Fibroblast of skin of scalp (primary cell): Measurements from ENCODE around the gene FYN.

Experiments used
- DNase-seq: peaks from one replicate; pipeline ENCODE4 v3.0.0-alpha.2; 2013

The FYN gene

DNA sequence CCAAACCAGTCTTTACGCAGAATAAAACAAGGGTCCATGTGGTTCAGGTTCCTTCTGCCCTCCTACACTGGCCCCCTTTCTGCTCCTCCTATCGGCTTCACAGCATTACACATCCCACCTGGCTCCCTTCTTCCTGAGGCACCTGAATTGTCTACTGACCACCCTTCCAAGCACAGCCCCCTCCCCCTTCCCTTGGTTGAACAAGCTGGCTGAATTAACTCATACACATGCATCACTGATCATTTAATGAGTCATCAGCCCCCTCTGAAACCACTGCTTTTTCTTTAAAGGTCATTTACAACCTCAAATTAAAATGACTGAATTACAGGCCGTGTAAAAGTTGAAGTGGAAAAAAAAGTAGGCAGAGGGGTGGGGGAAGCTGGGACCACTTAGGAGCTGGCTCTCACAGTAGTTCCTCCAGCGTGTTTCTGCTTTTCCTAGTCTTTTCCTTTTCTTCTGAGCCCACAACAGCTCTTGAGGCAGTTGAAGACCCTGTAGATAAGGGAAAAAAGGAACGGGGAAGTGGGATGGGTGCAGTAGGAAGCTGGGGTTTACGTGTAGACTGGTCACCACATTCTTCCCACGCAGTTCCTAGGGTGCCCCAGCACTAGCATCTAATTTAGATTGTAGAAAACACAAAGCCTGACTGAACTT is 67.6 kb downstream of the FYN start:
- peak; percentile 67 for DNase-seq

- DNase-seq = peak; percentile 80
Observed at GRCh38 chr6:111804627-111805235, 68.5 kb downstream of the FYN start.

DNA sequence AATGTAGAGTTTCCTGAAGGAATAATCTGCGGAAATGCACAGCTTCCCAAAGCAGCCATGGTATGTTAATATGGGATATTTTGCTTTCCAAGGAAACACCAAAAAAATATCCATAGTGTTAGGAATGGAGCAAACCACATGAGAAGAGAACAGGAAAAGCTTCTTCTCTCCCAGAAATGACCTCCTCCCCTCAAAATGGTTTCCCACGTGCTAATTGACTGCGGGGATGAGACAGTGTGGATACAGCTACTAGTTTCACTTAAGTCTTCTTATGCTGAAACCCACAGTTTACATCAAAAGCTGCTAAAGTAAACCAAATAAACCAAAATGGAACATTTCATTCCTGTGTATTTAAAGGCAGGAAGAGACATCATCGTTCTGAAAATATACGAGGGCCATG is 69.4 kb downstream of the FYN start:
- no peak for DNase-seq

- no peak for DNase-seq
Observed at GRCh38 chr6:111803371-111803770, 69.9 kb downstream of the FYN start.

DNA sequence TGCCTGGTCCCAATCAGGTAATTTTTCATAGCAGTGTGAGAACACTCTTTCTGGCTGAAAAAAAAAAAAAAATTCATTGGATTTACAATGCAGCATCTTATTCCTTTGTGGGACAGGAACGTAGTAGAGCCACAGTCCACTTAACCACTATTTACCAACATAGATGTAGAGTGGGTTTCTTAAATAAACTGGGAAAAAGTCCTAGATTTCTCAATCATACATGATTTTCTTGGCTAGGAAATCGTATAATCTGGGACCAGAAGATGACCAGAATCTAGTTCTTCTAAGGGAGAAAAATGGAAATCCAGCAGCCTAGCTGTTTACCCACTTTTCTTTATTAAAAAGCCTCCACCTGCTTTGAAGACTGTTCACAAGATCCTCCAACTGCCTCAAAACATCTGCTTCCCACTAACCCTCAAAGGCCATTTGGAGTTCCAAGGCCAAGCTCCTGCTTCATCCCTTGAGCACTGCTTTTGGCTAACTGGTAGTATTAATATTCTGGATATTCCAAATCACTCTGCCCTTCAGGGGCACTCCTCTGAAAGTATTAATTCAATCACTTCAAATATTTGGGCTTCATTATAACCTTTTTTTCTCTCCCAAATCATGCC is 70.4 kb downstream of the FYN start:
- no peak for DNase-seq

DNA sequence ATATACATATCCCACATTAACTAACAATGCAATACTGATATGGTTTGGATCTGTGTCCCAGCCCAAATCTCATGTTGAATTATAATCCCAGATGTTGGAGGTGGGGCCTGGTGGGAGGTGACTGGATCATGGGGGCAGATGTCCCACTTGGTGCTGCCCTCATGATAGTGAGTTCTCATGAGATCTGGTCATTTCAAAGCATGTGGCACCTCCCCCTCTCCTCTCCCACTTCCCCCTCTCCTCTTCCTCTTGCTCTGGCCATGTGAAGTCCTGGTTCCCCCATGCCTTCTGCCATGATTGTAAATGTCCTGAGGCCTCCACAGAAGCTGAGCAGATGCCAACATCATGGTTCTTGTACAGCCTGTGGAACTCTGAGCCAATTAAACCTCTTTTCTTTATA is 71.2 kb downstream of the FYN start:
- no peak for DNase-seq

DNA sequence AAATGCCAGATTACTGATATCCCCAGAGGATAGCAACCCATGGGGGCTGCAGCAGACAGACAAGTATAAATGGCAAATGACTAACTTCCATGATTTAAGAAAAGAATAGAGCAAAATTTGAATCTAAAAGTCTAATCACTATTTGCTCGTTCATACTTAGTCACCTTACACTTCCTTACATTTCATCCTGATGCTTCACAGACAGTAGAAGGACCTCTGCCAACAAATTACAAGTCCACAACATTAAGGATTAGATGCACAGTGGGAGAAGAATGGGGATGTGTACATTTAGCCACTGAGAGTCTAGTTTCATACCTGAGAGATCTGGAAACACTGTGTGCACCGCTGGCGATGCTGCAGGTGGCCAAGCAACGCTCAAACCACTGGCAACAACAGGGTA is 72.4 kb downstream of the FYN start:
- no peak for DNase-seq

DNA sequence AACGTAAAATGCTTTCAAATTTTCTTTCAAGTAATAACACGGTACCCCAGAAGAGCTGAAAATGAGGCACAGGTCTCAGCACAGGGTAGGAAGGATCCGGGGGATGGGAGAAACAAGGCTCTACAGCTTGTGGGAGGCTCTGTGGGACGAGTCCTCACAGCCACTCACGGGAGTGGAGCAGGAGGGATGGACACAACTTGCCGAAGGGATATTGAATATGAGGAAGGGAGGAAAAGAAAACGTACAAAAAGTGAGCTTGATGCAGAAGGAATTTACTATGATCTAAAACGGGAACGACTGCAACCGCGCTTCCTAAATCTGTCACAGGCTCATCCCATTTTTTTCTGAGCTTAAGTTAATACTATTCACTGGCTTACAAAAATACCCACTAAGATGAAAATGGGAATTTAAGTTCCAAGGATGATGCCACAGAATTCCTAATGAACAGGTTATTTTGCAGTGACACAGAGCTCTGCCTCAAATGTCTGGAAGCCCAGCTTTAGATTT is 72.9 kb downstream of the FYN start:
- no peak for DNase-seq

DNA sequence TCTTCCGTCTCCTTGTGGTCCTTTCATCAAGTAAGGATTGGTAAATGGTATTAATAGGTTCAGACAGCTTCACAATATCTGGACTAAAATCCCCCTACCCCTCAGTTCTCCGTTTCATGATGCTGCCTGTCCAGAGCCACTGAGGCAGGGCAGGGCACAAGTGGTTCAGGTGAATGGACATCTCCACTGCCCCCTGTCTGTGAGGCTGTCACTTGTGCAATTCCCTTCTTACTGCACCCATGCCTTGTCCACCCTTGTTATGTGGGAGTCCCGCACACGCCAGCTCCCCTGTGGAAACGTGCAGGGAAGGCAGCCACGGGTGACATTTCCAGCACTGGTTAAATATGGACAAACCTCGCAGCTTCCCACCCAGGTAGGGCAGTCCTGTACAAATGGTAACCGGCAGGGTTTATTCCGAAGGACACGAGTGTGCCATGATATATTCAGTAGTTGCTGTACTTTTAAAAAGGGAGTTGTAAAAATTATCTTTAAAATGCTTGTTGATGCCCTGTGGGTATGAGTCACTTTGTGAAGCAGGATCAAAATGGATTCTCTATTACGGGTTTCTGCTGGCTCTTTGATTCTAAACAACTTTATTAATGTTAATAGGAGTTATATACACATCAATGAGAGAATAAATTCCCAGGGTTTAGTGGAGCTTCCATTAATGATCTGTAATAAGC is 73.5 kb downstream of the FYN start:
- no peak for DNase-seq

DNA sequence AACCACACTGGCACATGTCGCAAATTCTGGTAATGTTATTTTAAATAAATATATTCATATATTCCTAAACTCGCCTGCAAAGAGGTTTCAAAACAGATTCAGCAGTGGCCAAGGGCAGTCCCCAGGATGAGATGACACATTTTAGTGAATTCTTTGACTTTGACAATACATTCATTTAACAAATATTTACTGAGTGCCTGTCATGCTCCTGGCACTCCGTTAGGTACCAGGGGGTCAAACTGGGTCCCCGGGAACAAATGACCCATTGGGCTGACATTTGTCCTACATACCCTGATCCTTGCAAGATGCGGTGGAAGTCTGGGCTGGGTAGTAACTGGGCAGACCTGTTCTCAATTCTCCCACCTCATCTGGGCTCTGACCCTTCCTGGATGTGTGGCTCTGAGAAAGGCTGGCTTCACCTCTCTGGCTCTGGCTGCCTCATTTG is 74.9 kb downstream of the FYN start:
- peak; percentile 32 for DNase-seq

DNA sequence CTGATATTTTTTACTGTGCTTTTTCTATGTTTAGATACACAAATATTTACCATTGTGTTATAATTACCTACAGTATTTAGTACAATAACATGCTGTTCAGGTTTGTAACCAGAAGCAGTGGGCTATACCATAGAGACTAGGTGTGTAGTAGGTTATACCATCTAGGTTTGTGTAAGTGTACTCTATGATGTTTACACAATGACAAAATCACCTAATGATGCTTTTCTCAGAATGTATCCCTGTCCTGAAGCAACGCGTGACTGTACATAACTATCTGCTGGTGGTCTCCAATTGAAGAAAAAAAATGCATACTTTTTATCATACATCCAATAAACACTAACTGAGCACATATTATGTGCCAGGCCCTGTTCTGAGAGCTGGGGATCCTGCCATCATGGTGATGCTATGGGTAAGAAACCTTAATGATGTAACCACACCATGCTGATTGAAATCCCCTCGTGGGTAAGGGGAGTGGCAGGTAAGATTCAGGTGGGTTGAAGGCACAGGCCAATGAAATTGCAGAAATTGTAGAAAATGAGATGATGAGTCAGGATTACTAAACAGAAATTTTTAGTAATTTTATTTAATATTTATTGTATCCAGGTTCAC is 76.8 kb downstream of the FYN start:
- no peak for DNase-seq

DNA sequence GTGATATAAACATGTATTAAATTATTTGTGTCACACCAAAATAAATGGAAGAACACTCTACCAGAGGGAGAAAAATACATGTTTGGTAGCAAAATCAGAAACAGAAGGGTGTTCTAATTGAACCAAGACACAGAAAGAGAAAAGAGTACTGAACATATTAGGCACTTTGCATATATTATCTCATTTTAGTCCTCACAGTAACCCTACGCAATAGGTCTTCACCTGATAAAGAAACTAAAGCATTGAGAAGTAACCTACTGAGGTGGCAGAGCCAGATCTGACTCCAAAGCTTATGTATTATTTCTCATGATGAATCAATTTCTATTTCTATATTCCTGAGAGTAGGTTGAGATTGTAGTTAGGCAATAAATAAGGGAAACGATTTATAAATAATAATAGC is 77.7 kb downstream of the FYN start:
- DNase-seq = no peak

DNA sequence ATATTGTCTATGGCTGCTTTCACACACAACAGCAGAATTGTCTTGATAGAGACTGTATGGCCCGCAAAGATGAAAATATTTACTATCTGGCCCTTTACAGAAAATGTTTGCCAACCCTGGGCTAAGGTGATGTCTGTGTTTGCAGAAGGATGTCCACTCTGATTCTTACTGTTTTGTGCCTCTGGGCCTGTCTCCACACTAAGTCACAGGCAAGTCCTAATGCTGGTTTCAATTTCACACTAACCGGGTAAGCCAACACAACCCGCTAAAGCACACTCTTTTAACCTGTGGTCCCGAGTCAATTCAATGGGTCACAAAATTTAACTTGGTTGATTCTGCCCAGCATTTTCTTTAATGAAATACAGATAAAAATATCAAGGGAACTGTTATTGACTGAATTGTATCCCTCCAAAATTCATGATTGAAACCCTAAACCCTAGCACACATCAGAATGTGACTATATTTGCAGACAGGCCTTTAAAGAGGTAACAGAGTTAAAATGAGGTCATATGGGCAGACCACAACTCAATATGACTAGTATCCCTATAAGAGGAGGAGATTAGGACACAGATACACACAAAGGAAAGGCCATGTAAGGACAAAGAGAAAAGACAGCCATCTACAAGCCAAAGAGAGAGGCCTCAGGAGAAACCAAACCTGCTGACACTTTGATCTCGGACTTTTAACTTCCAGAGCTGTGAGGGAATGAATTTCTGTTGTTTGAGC is 78.4 kb downstream of the FYN start:
- no peak for DNase-seq

DNA sequence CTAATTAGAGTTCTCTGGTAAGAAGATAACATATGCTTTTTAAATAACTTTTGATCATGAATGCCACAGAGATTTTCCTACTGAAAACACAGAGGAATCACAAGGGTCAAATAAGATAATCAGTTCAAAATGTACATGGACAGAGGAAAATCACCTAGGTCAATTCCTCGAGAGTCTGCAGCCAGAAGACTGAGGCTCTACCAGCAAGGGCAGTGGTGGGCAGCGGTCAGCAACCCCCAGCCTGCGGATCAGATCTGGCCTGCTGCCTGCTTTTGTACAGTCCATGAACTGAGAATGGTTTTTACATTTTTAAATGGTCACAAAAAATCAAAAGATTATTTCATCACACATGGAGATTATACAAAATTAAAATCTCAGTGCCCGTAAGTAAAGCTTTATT is 79.0 kb downstream of the FYN start:
- DNase-seq = no peak

DNA sequence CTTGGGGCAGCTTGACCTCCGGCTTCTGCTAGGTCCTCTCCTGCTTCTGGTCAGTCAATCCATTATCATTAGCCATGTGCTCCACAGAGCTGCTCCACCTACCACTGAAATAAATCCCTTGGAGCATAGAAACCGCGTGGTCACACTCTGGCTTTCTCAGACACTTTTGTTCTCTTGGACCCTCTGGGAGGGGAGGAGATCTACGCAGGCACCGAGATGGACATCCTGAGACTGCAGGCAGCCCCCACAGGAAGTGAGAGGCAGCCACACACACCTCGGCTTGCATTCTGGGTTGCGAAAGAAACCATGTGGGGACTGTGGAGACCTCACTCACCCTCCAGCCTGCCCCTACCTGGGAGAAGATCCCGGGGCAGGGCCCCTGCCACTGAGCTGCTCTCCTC is 79.5 kb downstream of the FYN start:
- DNase-seq = no peak

- DNase-seq = no peak
Observed at GRCh38 chr6:111792914-111793700, 80.1 kb downstream of the FYN start.

DNA sequence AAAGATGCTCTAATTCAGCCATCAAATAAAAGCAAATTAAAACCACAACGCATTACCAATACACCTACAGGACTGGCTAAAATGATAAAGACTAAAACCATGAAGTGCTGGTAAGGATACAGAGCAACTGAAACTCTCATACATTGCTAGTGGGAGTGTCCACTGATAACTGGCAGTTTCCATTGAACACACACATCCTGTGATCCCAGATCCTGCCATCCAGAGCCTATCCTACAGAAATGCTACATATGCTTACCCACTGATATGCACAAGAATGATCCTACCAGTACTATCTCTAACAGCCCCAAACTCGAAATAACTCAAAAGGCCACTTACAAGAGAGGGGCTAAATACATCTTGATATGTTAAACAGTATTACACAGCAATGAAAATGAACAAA is 81.0 kb downstream of the FYN start:
- no peak for DNase-seq

GRCh38 chr6:111791415-111791814 is 81.8 kb downstream of the FYN start:
- peak; percentile 66 for DNase-seq

DNA sequence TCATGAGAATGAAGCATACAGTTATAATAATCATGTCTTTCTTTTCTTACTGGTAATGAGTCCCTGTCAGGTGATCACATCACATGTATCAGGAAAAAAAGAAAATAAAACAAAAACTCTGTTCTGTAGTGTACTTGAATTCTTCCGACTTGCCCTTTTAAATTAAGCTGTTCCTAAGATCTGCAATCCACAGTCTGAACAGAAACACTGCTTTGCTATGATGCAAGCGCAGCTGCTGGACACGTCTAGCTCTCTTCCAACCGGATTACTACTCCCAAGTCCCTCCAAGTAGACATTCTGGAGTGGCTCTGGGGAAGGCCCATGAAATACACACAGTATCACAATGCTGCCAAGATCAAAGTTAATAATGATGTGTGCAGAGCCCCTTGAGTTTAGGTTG is 83.7 kb downstream of the FYN start:
- no peak for DNase-seq

DNA sequence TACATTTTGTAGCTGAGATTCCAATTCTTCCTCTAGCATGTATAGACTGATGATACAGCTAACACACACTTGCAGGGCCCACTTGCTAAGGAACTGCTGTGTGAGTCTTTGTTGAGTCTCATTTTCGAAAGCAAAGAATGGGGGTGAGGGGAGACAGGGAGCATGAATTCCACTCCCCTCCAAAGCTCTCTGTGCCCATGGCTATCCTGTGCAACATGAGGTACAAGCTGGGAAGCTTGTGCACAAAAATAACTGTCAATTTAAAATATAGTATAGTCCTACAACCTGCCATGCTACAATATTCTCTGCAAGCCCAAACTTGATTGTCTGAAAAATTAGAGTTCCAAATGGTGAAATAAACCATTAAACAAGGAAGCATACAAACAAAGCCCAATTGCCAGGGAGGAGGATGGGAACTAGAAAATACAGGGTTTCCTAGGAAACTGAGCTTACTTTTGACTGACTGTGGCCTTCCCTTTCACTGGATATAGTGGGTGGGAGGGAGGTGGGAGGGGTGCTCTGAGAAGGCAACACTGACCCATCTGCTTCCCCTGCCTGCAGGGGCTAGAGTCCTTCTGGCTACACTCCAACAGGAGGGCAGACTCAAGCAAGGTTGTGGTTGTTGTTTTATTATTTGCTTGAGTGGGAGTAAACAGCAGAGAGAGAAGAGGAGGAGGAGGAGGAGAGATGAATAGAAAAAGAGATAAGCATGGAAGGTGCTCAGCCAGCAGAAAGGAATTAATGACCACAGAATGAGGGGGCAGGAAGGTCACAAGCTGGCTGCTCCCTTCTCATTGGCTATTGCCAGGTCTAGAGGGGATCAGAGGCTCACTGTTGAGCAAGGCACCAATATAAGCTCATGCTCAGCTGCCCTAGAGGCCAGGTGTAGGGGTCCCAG is 84.6 kb downstream of the FYN start:
- no peak for DNase-seq
